Effector memory CD4-positive, alpha-beta T cell (primary cell): ENCODE data around the gene GAMT.

Experiments
- DNase-seq, 3 donors: peaks; one replicate each; pipeline ENCODE4 v3.0.0-alpha.2; 2020
- H3K27ac ChIP-seq: 2 replicates; pipeline ENCODE4 v1.7.0; 2013; ENCODE audit warnings: mild to moderate bottlenecking, low read length, moderate library complexity; ENCODE audit not compliant: insufficient read depth, poor library complexity, severe bottlenecking
- H3K27me3 ChIP-seq: replicated peaks from 2 replicates; pipeline ENCODE4 v1.7.0; 2013; ENCODE audit warnings: mild to moderate bottlenecking, low read length; ENCODE audit not compliant: insufficient read depth, control insufficient read depth, poor library complexity, severe bottlenecking
- H3K36me3 ChIP-seq: 2 replicates; pipeline ENCODE4 v1.7.0; 2013; ENCODE audit warnings: mild to moderate bottlenecking, low read length, moderate library complexity; ENCODE audit not compliant: control insufficient read depth, insufficient read depth
- H3K4me1 ChIP-seq: 2 replicates; pipeline ENCODE4 v1.7.0; 2013; ENCODE audit warnings: low read length, mild to moderate bottlenecking; ENCODE audit not compliant: control insufficient read depth, insufficient read depth, poor library complexity, severe bottlenecking
- H3K4me3 ChIP-seq: 2 replicates; pipeline ENCODE4 v1.7.0; 2013; ENCODE audit warnings: low read length, low read depth, mild to moderate bottlenecking; ENCODE audit not compliant: insufficient read depth, poor library complexity, severe bottlenecking
- H3K9me3 ChIP-seq: 2 replicates; pipeline ENCODE4 v1.7.0; 2013; ENCODE audit warnings: mild to moderate bottlenecking, low read length, moderate library complexity; ENCODE audit not compliant: control insufficient read depth

GAMT gene

DNA sequence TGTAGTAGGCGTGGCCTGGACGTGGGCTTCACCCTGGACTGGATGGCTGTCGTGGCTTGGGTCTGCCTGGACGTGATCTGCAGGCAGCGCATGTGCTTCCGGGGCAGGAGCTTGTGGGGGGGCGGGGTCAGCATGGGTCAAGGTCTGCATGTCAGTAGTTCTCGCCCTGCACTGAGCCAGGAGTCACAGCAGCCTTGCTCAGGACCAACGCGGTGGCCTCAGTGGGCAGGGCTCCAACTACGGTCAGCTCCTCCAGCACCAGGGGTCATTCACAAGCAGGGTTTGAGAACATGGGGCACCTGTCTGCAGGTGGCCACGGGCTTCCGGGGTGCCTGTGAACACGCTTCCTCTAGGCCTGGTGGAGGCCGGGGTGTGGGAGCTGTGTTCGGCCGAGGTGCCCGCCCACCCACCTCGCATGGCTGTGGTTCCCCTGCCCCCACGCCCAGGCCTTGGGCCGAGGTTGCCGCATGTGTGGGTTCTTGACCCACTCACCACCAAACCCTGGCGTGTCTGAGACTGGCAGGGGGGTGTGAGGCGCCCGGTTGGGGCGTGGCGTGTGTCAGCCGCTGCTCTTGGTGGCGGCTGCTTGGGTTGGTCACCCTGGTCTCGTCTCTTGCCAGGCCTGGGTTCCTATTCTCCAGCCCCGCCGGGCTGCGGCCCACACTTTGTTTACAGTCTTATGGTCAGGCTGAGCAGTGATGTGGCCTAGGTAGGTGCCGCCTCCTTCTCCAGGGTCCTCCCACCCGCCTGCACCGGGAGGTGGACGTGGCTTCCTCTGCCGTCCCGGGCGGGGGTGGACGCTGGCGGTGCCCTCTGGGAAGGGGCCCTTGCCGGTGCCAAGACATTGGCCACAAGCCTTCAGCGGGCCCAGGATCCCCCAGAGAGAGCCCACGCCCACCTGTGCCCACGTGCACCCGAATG, 32.0 kb upstream of the GAMT start:
- no peaks in the 10 kb centered on the region for H3K9me3 ChIP-seq
- H3K36me3 ChIP-seq, result peaks cover 61% of the 10 kb centered on the region
- no peak for DNase-seq
- H3K4me1 ChIP-seq, result peaks cover 4% of the 10 kb centered on the region
- no peaks in the 10 kb centered on the region for H3K27me3 ChIP-seq
- no peak overlapping the region for H3K4me3 ChIP-seq
- no peak overlapping the region for H3K27ac ChIP-seq

DNA sequence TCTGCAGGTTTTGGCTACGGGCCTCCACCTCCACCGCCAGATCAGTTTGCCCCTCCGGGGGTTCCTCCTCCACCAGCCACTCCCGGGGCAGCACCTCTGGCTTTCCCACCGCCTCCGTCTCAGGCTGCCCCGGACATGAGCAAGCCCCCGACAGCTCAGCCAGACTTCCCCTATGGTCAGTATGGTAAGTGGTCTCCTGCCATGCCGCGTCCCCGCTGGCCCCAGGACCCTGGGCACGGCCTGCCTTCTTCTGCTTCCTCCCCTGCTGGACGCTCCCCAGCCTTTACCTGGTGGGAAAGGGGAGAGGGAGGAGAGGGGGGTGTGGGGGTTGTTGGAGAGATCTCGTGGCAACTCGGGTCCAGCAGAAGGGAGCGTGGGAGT, 31.2 kb upstream of the GAMT start:
- DNase-seq, result no peak
- no peak overlapping the region for H3K27ac ChIP-seq
- H3K36me3 ChIP-seq, result peaks cover 67% of the 10 kb centered on the region
- no peaks in the 10 kb centered on the region for H3K9me3 ChIP-seq
- no peaks in the 10 kb centered on the region for H3K4me1 ChIP-seq
- H3K27me3 ChIP-seq, result no peaks in the 10 kb centered on the region
- H3K4me3 ChIP-seq, result no peak overlapping the region

DNA sequence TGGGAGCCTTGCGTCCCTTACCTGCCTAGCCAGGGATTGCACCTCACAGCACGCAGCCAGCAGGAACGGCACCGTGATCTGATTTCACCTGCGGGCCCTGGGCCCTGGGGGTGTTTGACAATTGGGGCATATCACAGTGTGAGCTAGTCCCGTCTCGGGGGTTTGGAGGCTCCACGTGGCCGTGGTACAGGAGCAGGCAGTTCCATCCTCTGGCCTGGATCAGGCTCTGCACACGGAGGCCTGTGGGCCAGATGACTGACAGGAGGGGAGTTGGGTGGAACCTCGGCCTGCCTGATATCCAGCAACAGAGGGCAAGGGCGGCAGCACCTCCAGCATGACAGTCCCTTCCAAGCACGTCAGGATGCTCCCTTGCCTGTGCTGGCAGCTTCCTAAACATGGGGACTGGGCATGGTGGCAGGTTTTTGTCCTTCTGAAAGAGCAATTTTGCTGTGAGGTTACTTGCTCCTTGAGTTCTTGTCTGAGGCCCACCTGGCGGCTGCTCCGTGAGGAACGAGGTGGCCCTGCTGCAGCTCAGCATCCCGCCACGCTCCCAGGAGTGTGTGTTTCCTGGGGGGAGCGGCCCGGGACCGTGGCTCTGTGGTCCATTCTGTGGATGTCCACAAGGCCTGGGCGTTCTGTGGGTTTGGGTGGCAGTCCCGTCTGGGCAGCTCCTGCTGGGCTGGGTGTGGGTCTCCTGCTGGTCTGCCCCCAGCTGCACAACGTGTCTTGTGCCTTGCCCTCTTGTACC, 30.6 kb upstream of the GAMT start:
- no peak for DNase-seq
- peaks cover 72% of the 10 kb centered on the region for H3K36me3 ChIP-seq
- H3K27ac ChIP-seq, result no peak overlapping the region
- no peaks in the 10 kb centered on the region for H3K9me3 ChIP-seq
- no peak overlapping the region for H3K4me3 ChIP-seq
- H3K4me1 ChIP-seq, result no peaks in the 10 kb centered on the region
- H3K27me3 ChIP-seq, result no peaks in the 10 kb centered on the region

DNA sequence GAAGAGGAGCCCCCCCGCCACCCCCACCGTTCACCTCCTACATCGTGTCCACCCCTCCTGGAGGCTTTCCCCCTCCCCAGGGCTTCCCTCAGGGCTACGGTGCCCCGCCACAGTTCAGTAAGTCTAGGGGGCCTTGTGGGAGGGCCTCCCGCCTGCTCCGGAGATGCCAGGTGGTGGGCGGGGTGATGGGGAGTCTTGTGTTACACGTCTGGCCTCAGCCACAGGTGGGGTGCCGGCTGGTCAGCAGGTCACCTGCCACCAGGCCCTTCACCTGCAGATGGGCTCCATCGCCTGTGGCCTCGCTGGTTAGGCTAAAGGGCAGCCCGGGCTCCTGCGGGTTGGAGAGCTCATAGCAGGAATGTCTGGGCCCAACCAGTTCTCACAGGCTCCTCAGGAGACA, 28.9 kb upstream of the GAMT start:
- H3K27ac ChIP-seq, result no peak overlapping the region
- peaks cover 84% of the 10 kb centered on the region for H3K36me3 ChIP-seq
- no peak for DNase-seq
- H3K9me3 ChIP-seq, result no peaks in the 10 kb centered on the region
- H3K4me1 ChIP-seq, result no peaks in the 10 kb centered on the region
- H3K4me3 ChIP-seq, result no peak overlapping the region
- no peaks in the 10 kb centered on the region for H3K27me3 ChIP-seq

DNA sequence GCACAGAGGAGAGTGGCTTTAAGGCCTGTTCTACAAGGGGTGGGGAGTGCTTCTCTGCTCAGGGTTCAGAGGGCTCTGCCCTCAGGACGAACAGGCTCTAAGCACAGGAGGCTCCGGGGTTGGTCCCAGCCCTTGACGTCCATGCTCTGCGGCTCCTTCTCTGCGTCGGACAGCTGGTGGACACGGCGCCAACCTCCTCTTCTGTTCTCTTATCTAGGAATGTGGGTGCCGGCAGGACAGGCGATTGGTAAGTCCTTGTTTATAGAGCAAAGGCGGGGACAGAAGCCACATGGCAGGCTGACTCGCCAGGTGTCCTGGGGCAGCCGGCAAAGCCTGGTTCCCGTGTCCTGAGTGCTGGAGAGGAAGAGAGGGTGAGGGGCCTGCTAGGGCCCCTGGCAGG, 28.4 kb upstream of the GAMT start:
- no peak for DNase-seq
- peaks cover 87% of the 10 kb centered on the region for H3K36me3 ChIP-seq

DNA sequence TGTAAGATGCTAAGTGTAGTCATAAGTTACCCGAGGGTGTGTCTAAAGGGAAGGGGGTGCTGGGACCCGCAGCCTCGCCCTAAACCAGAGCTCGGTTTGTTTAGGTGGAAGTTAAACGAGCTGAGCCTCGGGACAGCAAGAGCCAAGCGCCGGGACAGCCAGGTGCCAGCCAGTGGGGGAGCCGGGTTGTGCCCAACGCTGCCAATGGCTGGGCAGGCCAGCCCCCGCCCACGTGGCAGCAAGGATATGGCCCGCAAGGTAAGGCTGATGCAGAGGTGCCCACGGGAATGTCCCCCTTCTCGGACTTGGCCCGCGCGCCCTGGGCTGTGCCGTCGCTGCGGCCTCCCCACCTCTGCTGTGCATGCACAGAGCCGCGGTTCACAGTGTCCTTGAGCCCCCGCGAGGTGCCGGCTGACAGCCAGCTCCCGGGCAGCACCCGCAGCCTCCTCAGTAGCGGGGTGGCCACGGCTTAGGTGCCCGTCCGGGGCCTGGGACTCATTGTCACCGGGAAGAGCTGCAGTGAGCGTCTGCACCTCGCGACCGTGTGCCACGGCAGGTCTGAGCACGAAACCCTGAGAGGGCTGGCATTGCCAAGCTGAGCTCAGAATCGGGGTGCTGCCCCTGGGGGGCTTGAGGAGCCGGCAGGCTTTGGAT, 27.5 kb upstream of the GAMT start:
- DNase-seq, result no peak
- no peaks in the 10 kb centered on the region for H3K4me1 ChIP-seq
- peaks cover 83% of the 10 kb centered on the region for H3K36me3 ChIP-seq

More for the DNA sequence above, 28.4 kb upstream of the GAMT start:
- H3K9me3 ChIP-seq, result no peaks in the 10 kb centered on the region
- no peaks in the 10 kb centered on the region for H3K4me1 ChIP-seq
- H3K4me3 ChIP-seq, result no peak overlapping the region
- no peaks in the 10 kb centered on the region for H3K27me3 ChIP-seq
- no peak overlapping the region for H3K27ac ChIP-seq

DNA sequence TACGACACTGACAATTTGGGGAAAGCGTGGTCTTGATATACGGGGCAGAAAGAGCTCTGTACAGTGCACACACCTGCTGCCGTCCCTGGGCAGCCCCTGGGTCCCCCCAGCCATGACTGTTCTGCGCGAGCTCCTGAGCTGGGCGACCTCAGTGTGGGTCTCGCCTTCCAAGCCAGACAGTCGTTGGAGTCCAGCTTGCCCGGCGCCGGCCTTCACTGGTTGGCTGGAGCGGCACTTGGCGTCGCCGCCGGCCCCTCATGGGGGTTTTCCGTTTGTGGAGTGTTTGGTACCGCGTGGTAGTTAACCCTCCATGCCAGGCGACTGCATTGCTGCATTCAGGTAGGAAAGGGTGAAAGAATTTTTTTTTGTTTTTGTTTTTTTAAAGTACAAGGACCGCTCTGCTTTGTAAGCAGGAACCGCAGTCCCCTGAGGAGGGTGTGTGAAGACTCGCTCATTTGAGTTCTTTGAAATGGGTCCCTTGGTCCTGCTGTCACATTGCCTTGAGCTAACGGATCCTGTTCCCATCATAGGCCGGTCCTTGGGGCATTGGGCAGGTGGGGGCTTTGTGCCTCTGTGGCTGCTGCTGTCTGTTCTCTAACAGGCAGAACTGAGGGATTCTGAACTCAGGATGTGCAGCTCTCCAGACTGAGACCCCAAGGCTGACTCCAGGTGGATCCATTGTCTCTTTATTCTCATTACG, 26.0 kb upstream of the GAMT start:
- Histone ChIP-seq H3K4me3 (no peak overlapping the region), H3K27ac (no peak overlapping the region), H3K36me3 (peaks cover 83% of the 10 kb centered on the region), H3K4me1 (no peaks in the 10 kb centered on the region), H3K27me3 (no peaks in the 10 kb centered on the region), H3K9me3 (no peaks in the 10 kb centered on the region)
- DNase-seq, result no peak

More for the DNA sequence above, 27.5 kb upstream of the GAMT start:
- no peak overlapping the region for H3K4me3 ChIP-seq
- no peaks in the 10 kb centered on the region for H3K27me3 ChIP-seq
- no peak overlapping the region for H3K27ac ChIP-seq
- H3K9me3 ChIP-seq, result no peaks in the 10 kb centered on the region

DNA sequence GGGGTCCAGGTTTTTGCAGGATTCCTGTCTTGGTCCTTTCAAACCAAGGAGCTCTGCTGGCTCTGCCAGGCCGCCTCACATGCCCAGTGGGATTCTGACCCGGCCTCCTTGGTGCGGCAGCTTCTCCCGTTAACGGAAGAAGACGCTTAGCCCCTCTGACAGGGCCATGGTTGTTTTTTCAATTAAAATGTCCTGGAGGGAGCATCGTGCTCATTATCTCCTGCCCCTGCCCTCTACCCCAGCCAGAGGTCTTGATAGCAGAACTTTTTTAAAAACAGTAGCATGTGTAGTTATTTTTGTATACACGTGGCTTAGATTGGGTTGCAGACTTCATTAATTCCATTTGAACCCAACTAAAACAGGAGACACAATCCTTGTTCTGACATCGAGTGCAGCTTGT, 25.4 kb upstream of the GAMT start:
- Histone ChIP-seq H3K9me3 (no peaks in the 10 kb centered on the region), H3K4me1 (no peaks in the 10 kb centered on the region), H3K36me3 (peaks cover 83% of the 10 kb centered on the region), H3K27ac (no peak overlapping the region), H3K27me3 (no peaks in the 10 kb centered on the region), H3K4me3 (no peak overlapping the region)
- no peak for DNase-seq

DNA sequence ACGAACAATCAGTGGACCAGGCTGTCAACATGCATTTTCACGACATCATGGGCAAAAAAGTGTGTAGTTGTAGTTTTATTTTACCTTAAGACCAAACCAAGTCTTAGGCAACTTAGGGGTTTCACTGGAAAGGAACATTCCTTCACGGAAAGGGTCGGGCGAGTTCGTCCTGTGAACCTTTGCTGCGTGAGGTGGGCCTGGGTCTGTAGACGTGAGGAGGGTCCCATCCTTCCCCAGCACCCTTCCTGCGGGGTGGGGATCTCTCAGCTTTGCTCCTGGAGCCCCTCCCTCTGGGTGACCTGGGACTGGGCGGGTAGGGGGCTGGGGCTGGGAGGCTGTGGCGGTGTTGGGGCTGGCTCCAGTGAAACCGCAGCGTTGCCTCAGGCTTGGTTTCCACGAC, 24.6 kb upstream of the GAMT start:
- Histone ChIP-seq H3K4me1 (no peaks in the 10 kb centered on the region), H3K27me3 (no peaks in the 10 kb centered on the region), H3K9me3 (no peaks in the 10 kb centered on the region), H3K27ac (no peak overlapping the region), H3K4me3 (no peak overlapping the region), H3K36me3 (peaks cover 85% of the 10 kb centered on the region)
- DNase-seq, result no peak
